Measurements from ENCODE around the gene IGSF9. TPM values are rescaled to one million over a fixed set of nuclear protein-coding genes. Genes with fewer than 3 reads are reported as not detected.

Gene IGSF9
- total RNA-seq, 2 donors from 2014 or later, result 7.5 to 9.2 TPM

- H3K4me1 Mint-ChIP-seq, result peaks cover 50% of the 10 kb centered on the region
- no peaks in the 10 kb centered on the region for H3K36me3 ChIP-seq (ENCODE audit: control insufficient read depth, insufficient read depth, low read length)
- H3K27ac Mint-ChIP-seq, result peak overlapping the region; percentile 69
- no peak overlapping the region for H3K27ac ChIP-seq (ENCODE audit: low read depth, low read length)
- no peak overlapping the region for H3K9ac ChIP-seq (ENCODE audit: extremely low read depth, low read length, poor library complexity, severe bottlenecking)
- peaks cover 31% of the 10 kb centered on the region for H3K4me1 ChIP-seq (ENCODE audit: control insufficient read depth, insufficient read depth, low read length)
- DNase-seq, result no peak
- H3K4me3 Mint-ChIP-seq, result peak overlapping the region; percentile 16
- 90 to 91% methylated on average over 6 of the region's 6 CpGs for WGBS, 2 experiments (ENCODE audit: insufficient coverage in 1 of 2, insufficient read length in 1 of 2)
- no peaks in the 10 kb centered on the region for H3K36me3 Mint-ChIP-seq (ENCODE audit: low read depth)
- peaks cover 2% of the 10 kb centered on the region for H3K27me3 ChIP-seq (ENCODE audit: control insufficient read depth, insufficient read depth, low read length, poor library complexity, severe bottlenecking)
- H3K4me3 ChIP-seq (ENCODE audit: low read length), result no peak overlapping the region
- TF ChIP-seq CTCF (conservative IDR thresholded peaks at IDR 0.05), result no peak
- H3K27me3 Mint-ChIP-seq (ENCODE audit: insufficient read depth), result peaks cover 4% of the 10 kb centered on the region
- no peaks in the 10 kb centered on the region for H3K9me3 ChIP-seq (ENCODE audit: control insufficient read depth, low read length)
- no peaks in the 10 kb centered on the region for H3K9me3 Mint-ChIP-seq
Observed at GRCh38 chr1:159938905-159939677, 6.3 kb downstream of the IGSF9 start.

- Mint-ChIP-seq H3K27me3 (ENCODE audit: insufficient read depth) (no peaks in the 10 kb centered on the region), H3K9me3 (no peaks in the 10 kb centered on the region), H3K36me3 (ENCODE audit: low read depth) (no peaks in the 10 kb centered on the region), H3K4me1 (peaks cover 50% of the 10 kb centered on the region), H3K4me3 (peak overlapping the region; percentile 33), H3K27ac (peak overlapping the region; percentile 30)
- no peaks in the 10 kb centered on the region for H3K36me3 ChIP-seq (ENCODE audit: control insufficient read depth, insufficient read depth, low read length)
- no peak for TF ChIP-seq CTCF (conservative IDR thresholded peaks at IDR 0.05)
- no peaks in the 10 kb centered on the region for H3K9me3 ChIP-seq (ENCODE audit: control insufficient read depth, low read length)
- H3K27me3 ChIP-seq (ENCODE audit: control insufficient read depth, insufficient read depth, low read length, poor library complexity, severe bottlenecking), result no peaks in the 10 kb centered on the region
- peaks cover 31% of the 10 kb centered on the region for H3K4me1 ChIP-seq (ENCODE audit: control insufficient read depth, insufficient read depth, low read length)
- no peak for DNase-seq
- WGBS, 2 experiments (ENCODE audit: insufficient coverage in 1 of 2, insufficient read length in 1 of 2), result 84 to 100% methylated on average over 2 to 7 of the region's 7 CpGs
- no peak overlapping the region for H3K9ac ChIP-seq (ENCODE audit: extremely low read depth, low read length, poor library complexity, severe bottlenecking)
- H3K27ac ChIP-seq (ENCODE audit: low read depth, low read length), result peak overlapping the region; percentile 26
- no peak overlapping the region for H3K4me3 ChIP-seq (ENCODE audit: low read length)
Observed at GRCh38 chr1:159938211-159938852, 7.1 kb downstream of the IGSF9 start.

- Mint-ChIP-seq H3K9me3 (no peaks in the 10 kb centered on the region), H3K27ac (no peak overlapping the region), H3K36me3 (ENCODE audit: low read depth) (no peaks in the 10 kb centered on the region), H3K4me1 (peaks cover 50% of the 10 kb centered on the region), H3K27me3 (ENCODE audit: insufficient read depth) (no peaks in the 10 kb centered on the region), H3K4me3 (peak overlapping the region; percentile 33)
- H3K9me3 ChIP-seq (ENCODE audit: control insufficient read depth, low read length), result no peaks in the 10 kb centered on the region
- DNase-seq, result no peak
- H3K9ac ChIP-seq (ENCODE audit: extremely low read depth, low read length, poor library complexity, severe bottlenecking), result no peak overlapping the region
- peaks cover 31% of the 10 kb centered on the region for H3K4me1 ChIP-seq (ENCODE audit: control insufficient read depth, insufficient read depth, low read length)
- no peak overlapping the region for H3K4me3 ChIP-seq (ENCODE audit: low read length)
- no peaks in the 10 kb centered on the region for H3K36me3 ChIP-seq (ENCODE audit: control insufficient read depth, insufficient read depth, low read length)
- WGBS, 2 experiments (ENCODE audit: insufficient coverage in 1 of 2, insufficient read length in 1 of 2), result 13 to 51% methylated on average over 3 to 4 of the region's 4 CpGs
- peak overlapping the region; percentile 28 for H3K27ac ChIP-seq (ENCODE audit: low read depth, low read length)
- no peaks in the 10 kb centered on the region for H3K27me3 ChIP-seq (ENCODE audit: control insufficient read depth, insufficient read depth, low read length, poor library complexity, severe bottlenecking)
- no peak for TF ChIP-seq CTCF (conservative IDR thresholded peaks at IDR 0.05)
Observed at GRCh38 chr1:159937054-159937750, 8.2 kb downstream of the IGSF9 start.
